Measurements from ENCODE around the gene SEMA3B. TPM values are rescaled to one million over a fixed set of nuclear protein-coding genes. Genes with fewer than 3 reads are reported as not detected.
A peak's percentile ranks its signal among the peaks of the same experiment; 100 is the strongest.

The SEMA3B gene
- total RNA-seq, 1 experiment from 2014 or later, result 6.4 TPM

DNA sequence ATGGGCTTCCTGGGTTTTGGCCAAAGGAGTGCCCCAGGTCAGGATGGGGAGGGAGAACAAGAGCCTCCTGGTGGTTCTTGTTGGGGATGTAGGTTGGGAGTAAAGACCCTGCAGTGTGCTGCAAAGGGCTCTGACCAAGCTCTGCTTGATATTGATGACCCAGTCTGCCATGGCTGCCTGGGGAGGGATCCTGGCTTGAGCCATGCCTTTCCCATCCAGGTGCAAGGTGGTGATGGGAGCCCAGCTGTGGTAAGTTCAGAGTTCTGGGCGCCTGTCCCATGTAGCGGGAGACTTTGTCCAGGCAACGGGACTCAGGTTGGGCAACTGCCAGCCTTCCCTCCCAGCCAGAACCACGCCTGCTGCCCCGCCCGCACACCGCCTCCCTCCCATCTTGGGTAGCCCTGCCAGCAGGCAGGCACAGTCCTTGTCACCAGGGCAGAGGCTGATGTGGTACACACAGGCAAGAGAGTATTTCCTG is 30.4 kb upstream of the SEMA3B start:
- no peak overlapping the region for H3K56ac ChIP-seq (ENCODE audit: insufficient read length, low read depth, low read length)
- peaks cover 30% of the 10 kb centered on the region; the same call in 1 of the 2 replicates for H3K79me2 ChIP-seq (ENCODE audit: insufficient read depth, low read length)
- TF ChIP-seq, protein P1, sequence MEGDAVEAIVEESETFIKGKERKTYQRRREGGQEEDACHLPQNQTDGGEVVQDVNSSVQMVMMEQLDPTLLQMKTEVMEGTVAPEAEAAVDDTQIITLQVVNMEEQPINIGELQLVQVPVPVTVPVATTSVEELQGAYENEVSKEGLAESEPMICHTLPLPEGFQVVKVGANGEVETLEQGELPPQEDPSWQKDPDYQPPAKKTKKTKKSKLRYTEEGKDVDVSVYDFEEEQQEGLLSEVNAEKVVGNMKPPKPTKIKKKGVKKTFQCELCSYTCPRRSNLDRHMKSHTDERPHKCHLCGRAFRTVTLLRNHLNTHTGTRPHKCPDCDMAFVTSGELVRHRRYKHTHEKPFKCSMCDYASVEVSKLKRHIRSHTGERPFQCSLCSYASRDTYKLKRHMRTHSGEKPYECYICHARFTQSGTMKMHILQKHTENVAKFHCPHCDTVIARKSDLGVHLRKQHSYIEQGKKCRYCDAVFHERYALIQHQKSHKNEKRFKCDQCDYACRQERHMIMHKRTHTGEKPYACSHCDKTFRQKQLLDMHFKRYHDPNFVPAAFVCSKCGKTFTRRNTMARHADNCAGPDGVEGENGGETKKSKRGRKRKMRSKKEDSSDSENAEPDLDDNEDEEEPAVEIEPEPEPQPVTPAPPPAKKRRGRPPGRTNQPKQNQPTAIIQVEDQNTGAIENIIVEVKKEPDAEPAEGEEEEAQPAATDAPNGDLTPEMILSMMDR (conservative IDR thresholded peaks at IDR 0.05), result peak; percentile 32; the same call in 2 of the 3 replicates
- Mint-ChIP-seq H3K4me1 (peaks cover 60 to 68% of the 10 kb centered on the region in 2 experiments), H3K4me3 (peak overlapping the region; percentile 96 to 99; a peak in 4 of 5 replicates), H3K27me3 (ENCODE audit: low read depth) (no peaks in the 10 kb centered on the region), H3K36me3 (ENCODE audit: insufficient read depth in 1 of 3, low read depth in 3 of 3) (peaks cover 6 to 11% (median 10%) of the 10 kb centered on the region in 3 experiments; a peak in 4 of 7 replicates), H3K27ac (peak overlapping the region in 2 of 3 experiments; percentile 58 to 74; a peak in 4 of 7 replicates), H3K9me3 (no peaks in the 10 kb centered on the region)
- DNase-seq, result no peak
- H3K4ac ChIP-seq (ENCODE audit: low read depth, low read length), result no peak overlapping the region
- H2BK15ac ChIP-seq (ENCODE audit: low read depth, low read length), result no peak overlapping the region
- no peak overlapping the region for H4K8ac ChIP-seq (replicated peaks; ENCODE audit: insufficient read length, low read depth, low read length)
- H4K5ac ChIP-seq (ENCODE audit: insufficient read length, low read depth, low read length), result no peak overlapping the region
- peaks cover 15% of the 10 kb centered on the region; the same call in 1 of the 2 replicates for H3K4me1 ChIP-seq (ENCODE audit: insufficient read depth, low read length)
- no peaks in the 10 kb centered on the region for H3K27me3 ChIP-seq (ENCODE audit: insufficient read depth, low read length)
- H3K27ac ChIP-seq (ENCODE audit: insufficient read length, low read depth, low read length), result no peak overlapping the region
- no peak overlapping the region for H2BK120ac ChIP-seq (ENCODE audit: low read depth, low read length, poor library complexity, severe bottlenecking)
- no peak overlapping the region for H2AK5ac ChIP-seq (ENCODE audit: insufficient read length, low read length)
- H3K23ac ChIP-seq (ENCODE audit: insufficient read length, low read depth, low read length), result no peak overlapping the region
- no peaks in the 10 kb centered on the region for H4K20me1 ChIP-seq (ENCODE audit: control insufficient read depth, insufficient read depth, insufficient read length)
- H2BK5ac ChIP-seq (ENCODE audit: insufficient read length, low read length), result no peak overlapping the region
- WGBS (ENCODE audit: extremely low coverage, insufficient read length, low lambda C conversion rate), result no CpG with 5 or more reads among the region's 7 CpGs
- H3K9ac ChIP-seq (ENCODE audit: extremely low read depth, insufficient read length, low read length), result no peak overlapping the region
- H4K91ac ChIP-seq (ENCODE audit: insufficient read length, low read depth, low read length), result no peak overlapping the region
- no peaks in the 10 kb centered on the region for H3K9me3 ChIP-seq (ENCODE audit: control insufficient read depth, low read depth, low read length)
- H2BK12ac ChIP-seq (ENCODE audit: insufficient read length, low read depth, low read length), result no peak overlapping the region
- H3K18ac ChIP-seq (ENCODE audit: insufficient read length, low read depth, low read length), result no peak overlapping the region
- H2BK20ac ChIP-seq (ENCODE audit: low read depth, low read length, poor library complexity, severe bottlenecking), result no peak overlapping the region
- H3K79me1 ChIP-seq (ENCODE audit: insufficient read depth, low read depth, low read length, poor library complexity, severe bottlenecking), result peaks cover 11% of the 10 kb centered on the region
- H3K14ac ChIP-seq (ENCODE audit: insufficient read depth, low read length), result no peak overlapping the region
- H3T11ph ChIP-seq (ENCODE audit: low read length), result no peak overlapping the region
- H3K23me2 ChIP-seq (ENCODE audit: insufficient read length, low read depth, low read length, poor library complexity, severe bottlenecking), result peaks cover 17% of the 10 kb centered on the region
- H3K4me2 ChIP-seq (ENCODE audit: insufficient read depth, insufficient read length, low read length), result peak overlapping the region; percentile 91
- no peak overlapping the region for H2AFZ ChIP-seq (ENCODE audit: low read length)
